OCI-LY7 (cell line): ENCODE data around the gene CYB5R4.

Experiments used
- CTCF ChIP-seq: fragments of 200-600 bp; sonication (generic); conservative IDR thresholded peaks from 2 replicates; pipeline ENCODE4 v1.5.1; 2014; ENCODE audit warnings: mild to moderate bottlenecking, antibody characterized with exemption, low read length, moderate library complexity, mixed read lengths
- EZH2phosphoT487 ChIP-seq: fragments of 200-600 bp; sonication (generic); IDR thresholded peaks from 2 replicates; pipeline ENCODE4 v1.6.1; 2018; ENCODE audit warnings: low read depth, borderline replicate concordance, mild to moderate bottlenecking, mixed run types, antibody characterized with exemption, low read length, moderate library complexity, mixed read lengths

- no peak for TF ChIP-seq CTCF
- no peak for TF ChIP-seq EZH2phosphoT487
Observed at GRCh38 chr6:83872386-83873118, 13.1 kb downstream of the CYB5R4 start.
